CD4-positive, alpha-beta T cell treated with Interleukin-17A for 4 hours (primary cell): ENCODE data around the gene PSMC3.

Source experiments
- DNase-seq: peaks from one replicate; pipeline ENCODE4 v3.0.0-alpha.2; 2020; ENCODE audit warnings: mixed read lengths

The PSMC3 gene

GRCh38 chr11:47442514-47442913, 16.3 kb upstream of the PSMC3 start:
- DNase-seq = no peak

GRCh38 chr11:47441421-47441820, 15.2 kb upstream of the PSMC3 start:
- DNase-seq = no peak

- DNase-seq = no peak
These were observed 13.8 kb upstream of the PSMC3 start for GRCh38 chr11:47440054-47440476.

- no peak for DNase-seq
These were observed 12.5 kb upstream of the PSMC3 start for GRCh38 chr11:47438721-47439120.

GRCh38 chr11:47437746-47438418, 11.6 kb upstream of the PSMC3 start:
- DNase-seq = no peak

GRCh38 chr11:47437218-47437745, 11.0 kb upstream of the PSMC3 start:
- no peak for DNase-seq

GRCh38 chr11:47436726-47437125, 10.5 kb upstream of the PSMC3 start:
- no peak for DNase-seq

- no peak for DNase-seq
These were observed 9.4 kb upstream of the PSMC3 start for GRCh38 chr11:47435687-47436086.

GRCh38 chr11:47434011-47434786, 8.0 kb upstream of the PSMC3 start:
- no peak for DNase-seq

GRCh38 chr11:47433157-47433556, 6.9 kb upstream of the PSMC3 start:
- no peak for DNase-seq

- DNase-seq = no peak
These were observed 5.3 kb upstream of the PSMC3 start for GRCh38 chr11:47431356-47432083.

- no peak for DNase-seq
These were observed 4.3 kb upstream of the PSMC3 start for GRCh38 chr11:47430524-47430923.

GRCh38 chr11:47425611-47426010, 628 bp downstream of the PSMC3 start:
- DNase-seq = no peak

GRCh38 chr11:47418454-47419259, 7.6 kb downstream of the PSMC3 start:
- no peak for DNase-seq

GRCh38 chr11:47417712-47418111, 8.5 kb downstream of the PSMC3 start:
- no peak for DNase-seq

- DNase-seq = no peak
These were observed 10.2 kb downstream of the PSMC3 start for GRCh38 chr11:47415949-47416472.

- no peak for DNase-seq
These were observed 11.0 kb downstream of the PSMC3 start for GRCh38 chr11:47415091-47415854.

GRCh38 chr11:47414685-47415070, 11.6 kb downstream of the PSMC3 start:
- DNase-seq = no peak

GRCh38 chr11:47413908-47414684, 12.1 kb downstream of the PSMC3 start:
- DNase-seq = no peak

- no peak for DNase-seq
These were observed 12.9 kb downstream of the PSMC3 start for GRCh38 chr11:47413351-47413750.
